Keratinocyte (primary cell): ENCODE results near the gene RAB11FIP4. TPM values are rescaled to one million over a fixed set of nuclear protein-coding genes. Genes with fewer than 3 reads are reported as not detected.

ENCODE experiments used
- DNase-seq: peaks from one replicate; pipeline ENCODE4 v3.0.0-alpha.2; 2011; ENCODE audit warnings: low read depth, missing footprints, low spot score
- FAIRE-seq: peaks from 2 replicates; lab custom pipeline; 2011; peaks lifted over from hg19 to GRCh38; lab: Jason Lieb, UNC
- H2AFZ ChIP-seq: 2 replicates; pipeline ENCODE4 v1.6.0; 2012; ENCODE audit warnings: low read length, control low read depth, inconsistent platforms; ENCODE audit not compliant: control insufficient read depth
- H3K27ac ChIP-seq: 2 replicates; pipeline ENCODE4 v1.5.1; 2011; ENCODE audit warnings: low read length; ENCODE audit not compliant: control insufficient read depth, insufficient read depth
- H3K27me3 ChIP-seq: 3 replicates; pipeline ENCODE4 v1.6.0; 2011; ENCODE audit warnings: low read length; ENCODE audit not compliant: control insufficient read depth, insufficient read depth; ENCODE audit errors: extremely low read depth
- H3K36me3 ChIP-seq, 2 experiments: 2 replicates in 1 of 2; 3 replicates in 1 of 2; pipeline ENCODE4 v1.5.1; 2011; ENCODE audit warnings: low read length in 2 of 2, mild to moderate bottlenecking in 1 of 2; ENCODE audit not compliant: control insufficient read depth in 2 of 2, insufficient read depth in 2 of 2; ENCODE audit errors: extremely low read depth in 1 of 2
- H3K4me1 ChIP-seq: 3 replicates; pipeline ENCODE4 v1.5.1; 2011; ENCODE audit warnings: low read length; ENCODE audit not compliant: control insufficient read depth, insufficient read depth; ENCODE audit errors: extremely low read depth
- H3K4me2 ChIP-seq: 3 replicates; pipeline ENCODE4 v1.6.0; 2011; ENCODE audit warnings: low read depth, low read length; ENCODE audit not compliant: control insufficient read depth, insufficient read depth; ENCODE audit errors: extremely low read depth
- H3K4me3 ChIP-seq, 3 experiments: fragments of 200-600 bp in 1 of 3; sonication (generic) in 1 of 3; 2 replicates in 2 of 3; 3 replicates in 1 of 3; pipeline ENCODE4 v1.5.1; 2011 to 2016; ENCODE audit warnings: low read length in 3 of 3, mild to moderate bottlenecking in 3 of 3, control low read depth in 2 of 3, inconsistent platforms in 1 of 3, low read depth in 1 of 3, mixed read lengths in 1 of 3, mixed run types in 1 of 3, moderate library complexity in 1 of 3; ENCODE audit not compliant: control insufficient read depth in 2 of 3, insufficient read depth in 2 of 3; ENCODE audit errors: extremely low read depth in 1 of 3
- H3K79me2 ChIP-seq: 2 replicates; pipeline ENCODE4 v1.6.0; 2012; ENCODE audit warnings: low read length; ENCODE audit not compliant: control insufficient read depth, insufficient read depth
- H3K9ac ChIP-seq: 3 replicates; pipeline ENCODE4 v1.6.0; 2011; ENCODE audit warnings: low read length; ENCODE audit not compliant: control insufficient read depth, insufficient read depth; ENCODE audit errors: extremely low read depth
- H3K9me1 ChIP-seq: 3 replicates; pipeline ENCODE4 v1.6.0; 2011; ENCODE audit warnings: low read length; ENCODE audit not compliant: control insufficient read depth, insufficient read depth; ENCODE audit errors: extremely low read depth
- H3K9me3 ChIP-seq: 2 replicates; pipeline ENCODE4 v1.5.1; 2012; ENCODE audit warnings: low read depth, low read length; ENCODE audit not compliant: control insufficient read depth
- H4K20me1 ChIP-seq: 3 replicates; pipeline ENCODE4 v1.6.0; 2011; ENCODE audit warnings: low read length; ENCODE audit not compliant: control insufficient read depth, insufficient read depth; ENCODE audit errors: extremely low read depth
- CTCF ChIP-seq, 3 experiments: IDR thresholded peaks in 1 of 3; conservative IDR thresholded peaks in 1 of 3; optimal IDR thresholded peaks in 1 of 3; 2 replicates in 2 of 3; 3 replicates in 1 of 3; pipeline versions ENCODE3 to v1.5.1; 2011; ENCODE audit warnings: low read length in 3 of 3, mild to moderate bottlenecking in 3 of 3, moderate library complexity in 2 of 3, control low read depth in 1 of 3, inconsistent platforms in 1 of 3; ENCODE audit not compliant: insufficient read depth in 2 of 3; ENCODE audit errors: extremely low read depth in 1 of 3
- EZH2 ChIP-seq: IDR thresholded peaks from one replicate; pipeline ENCODE4 v1.6.1; 2012; ENCODE audit warnings: inconsistent platforms, mild to moderate bottlenecking, low read length, moderate library complexity
- dilution Hi-C: fragments of 300-500 bp; cut with MboI; formaldehyde crosslinking; loops from one replicate; pipeline ENCODE4 v1.7.0; 2020; ENCODE audit warnings: low sequenced_read_pairs; ENCODE audit not compliant: extremely low pct_ligation_motif_present
- polyA plus RNA-seq, 5 experiments: library from polyadenylated mRNA; depleted of rRNA in 3 of 5; stranded (reverse) in 3 of 5; stranded (forward) in 1 of 5; unstranded in 1 of 5; fragments of >200 nt; gene quantifications; 1 replicate in 1 of 5; 2 replicates in 3 of 5; 3 replicates in 1 of 5; pipeline versions ENCODE4 v1.2.1 to v1.2.3, GENCODE V29; 2011 to 2012; ENCODE audit warnings: missing spikeins in 2 of 5, low read depth in 1 of 5, low replicate concordance in 1 of 5

RAB11FIP4 gene
- polyA plus RNA-seq, 1 donor (not counting 4 experiments of a cell fraction or from before 2014, with no cell fraction given), result 9.1 TPM

GRCh38 chr17:31414550-31414918, 23.1 kb downstream of the RAB11FIP4 start:
- no peaks in the 10 kb centered on the region for H3K9me3 ChIP-seq
- no peak overlapping the region for H3K27ac ChIP-seq
- no peak overlapping the region for H2AFZ ChIP-seq
- no peaks in the 10 kb centered on the region for H4K20me1 ChIP-seq
- peaks cover 19% of the 10 kb centered on the region for H3K27me3 ChIP-seq
- FAIRE-seq (no peak), DNase-seq (no peak)
- H3K4me1 ChIP-seq, result no peaks in the 10 kb centered on the region
- H3K36me3 ChIP-seq, result no peaks in the 10 kb centered on the region
- no peak overlapping the region for H3K4me3 ChIP-seq
- no peak overlapping the region for H3K9ac ChIP-seq
- H3K79me2 ChIP-seq, result no peaks in the 10 kb centered on the region
- H3K4me2 ChIP-seq, result no peak overlapping the region
- TF ChIP-seq CTCF (optimal IDR thresholded peaks at IDR 0.05 in 1 of 3, IDR thresholded peaks at IDR 0.05 in 1 of 3, conservative IDR thresholded peaks at IDR 0.05 in 1 of 3; ENCODE audit: extremely low read depth in 1 of 3, insufficient read depth in 2 of 3, low read length in 3 of 3), result no peak
- TF ChIP-seq EZH2, result no peak
- no peaks in the 10 kb centered on the region for H3K9me1 ChIP-seq
- dilution Hi-C loops, result no loop called here

- no peaks in the 10 kb centered on the region for H3K9me1 ChIP-seq
- no peak overlapping the region for H3K27ac ChIP-seq
- H3K9ac ChIP-seq, result no peak overlapping the region
- no peaks in the 10 kb centered on the region for H4K20me1 ChIP-seq
- no peaks in the 10 kb centered on the region for H3K9me3 ChIP-seq
- no peak overlapping the region for H3K4me2 ChIP-seq
- TF ChIP-seq EZH2 (no peak), CTCF (optimal IDR thresholded peaks at IDR 0.05 in 1 of 3, IDR thresholded peaks at IDR 0.05 in 1 of 3, conservative IDR thresholded peaks at IDR 0.05 in 1 of 3; ENCODE audit: extremely low read depth in 1 of 3, insufficient read depth in 2 of 3, low read length in 3 of 3) (peak in 1 of 3 experiments; percentile 3)
- H3K79me2 ChIP-seq, result no peaks in the 10 kb centered on the region
- dilution Hi-C loops, result no loop called here
- FAIRE-seq (no peak), DNase-seq (no peak)
- H2AFZ ChIP-seq, result no peak overlapping the region
- no peaks in the 10 kb centered on the region for H3K36me3 ChIP-seq
- no peaks in the 10 kb centered on the region for H3K4me1 ChIP-seq
- H3K27me3 ChIP-seq, result peaks cover 15% of the 10 kb centered on the region
- H3K4me3 ChIP-seq, result no peak overlapping the region
Observed at GRCh38 chr17:31415004-31415454, 23.6 kb downstream of the RAB11FIP4 start.
